AG04449 (cell line): ENCODE measurements around the gene PRKAR2A.

Experiments used
- CTCF ChIA-PET: fragments of 350-600 bp; formaldehyde crosslinking; extraction: SDS; loops from one replicate; lab custom pipeline; 2021; ENCODE audit warnings: antibody characterized with exemption; lab: Yijun Ruan, JAX
- POLR2A ChIA-PET: fragments of 400-600, 350-600 bp; formaldehyde crosslinking; extraction: SDS; loops from one replicate; lab custom pipeline; 2020; ENCODE audit warnings: antibody characterized with exemption, inconsistent platforms; lab: Yijun Ruan, JAX
- DNase-seq: peaks from one replicate; pipeline ENCODE4 v3.0.0-alpha.2; 2010; ENCODE audit warnings: low read depth, low spot score
- H3K4me3 ChIP-seq: 2 replicates; pipeline ENCODE4 v1.5.1; 2011; ENCODE audit warnings: low read depth, mild to moderate bottlenecking, control low read depth, low read length
- CTCF ChIP-seq: IDR thresholded peaks from one replicate; pipeline ENCODE4 v1.5.1; 2011; ENCODE audit warnings: mild to moderate bottlenecking, moderate library complexity, low read length, control low read depth, inconsistent platforms; ENCODE audit not compliant: insufficient read depth; ENCODE audit errors: missing control alignments

Gene PRKAR2A

GRCh38 chr3:48847504-48848423 lies at the start of gene PRKAR2A:
PRKAR2A (minus strand) TSS chr3:48847874; CDS start chr3:48847596, 278 bp downstream.
- H3K4me3 ChIP-seq = peak within 1 kb of the TSS; percentile 86
- DNase-seq = no peak
- CTCF ChIA-PET = interaction anchor here (0.9 to 1.1 kb wide), 4 partner anchors 9 to 174 kb away, joined by 3 read pairs; partner anchors contain the start of gene NDUFAF3
- POLR2A ChIA-PET = interaction anchor here (0.6 to 1.8 kb wide), 4 partner anchors 8 to 557 kb away, joined by 3 to 8 read pairs (median 4); partner anchors contain the start of gene ARIH2
- TF ChIP-seq CTCF = no peak

GRCh38 chr3:48896936-48897335 lies 49.3 kb upstream of the PRKAR2A start:
- ChIA-PET POLR2A (interaction anchor here (0.7 to 2.0 kb wide), 2 partner anchors 11 to 22 kb away, joined by 3 to 7 read pairs; partner anchors contain the start of gene ARIH2), CTCF (interaction anchor here (0.7 to 1.1 kb wide), 3 partner anchors 9 to 38 kb away, joined by 3 to 4 read pairs (median 3); no protein-coding TSS in a partner anchor)
- no peak for DNase-seq
- no peak for TF ChIP-seq CTCF
- no peak overlapping the region for H3K4me3 ChIP-seq

DNA sequence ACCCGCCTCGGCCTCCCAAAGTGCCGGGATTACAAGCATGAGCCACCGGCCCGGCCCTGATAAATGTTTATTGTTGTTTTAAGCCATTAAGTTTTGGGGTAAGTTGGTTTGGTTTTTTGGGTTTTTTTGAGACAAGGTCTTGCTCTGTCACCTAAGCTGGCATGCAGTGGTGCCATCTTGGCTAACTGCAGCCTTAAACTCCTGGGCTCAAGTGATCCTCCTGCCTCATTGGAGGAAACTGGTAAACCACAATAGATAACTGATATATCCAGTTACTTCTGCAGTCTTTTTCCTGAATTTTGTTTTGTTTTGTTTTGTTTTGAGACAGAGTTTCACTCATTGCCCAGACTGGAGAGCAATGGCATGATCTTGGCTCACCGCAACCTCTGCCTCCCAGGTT lies 46.8 kb upstream of the PRKAR2A start:
- TF ChIP-seq CTCF = no peak
- no peak overlapping the region for H3K4me3 ChIP-seq
- CTCF ChIA-PET = no interaction called here
- POLR2A ChIA-PET = no interaction called here
- no peak for DNase-seq

DNA sequence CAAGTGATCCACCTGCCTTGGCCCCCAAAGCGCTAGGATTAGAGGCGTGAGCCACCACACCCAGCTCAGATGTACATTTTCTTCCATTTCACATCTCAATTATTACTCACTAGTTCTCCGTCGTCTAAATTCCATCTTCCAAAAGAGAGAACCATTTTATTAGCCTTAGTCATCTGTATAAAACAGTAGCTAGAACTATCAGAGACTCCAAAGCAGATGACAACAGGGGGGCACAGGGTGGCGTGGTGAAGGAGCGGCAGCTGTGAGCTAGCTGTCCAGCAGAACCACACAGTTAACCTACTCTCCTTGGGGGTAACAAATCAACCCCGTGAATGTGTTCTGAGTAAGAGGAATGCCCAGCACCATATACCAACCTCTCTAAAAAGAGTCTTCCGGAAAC lies 43.9 kb upstream of the PRKAR2A start:
- POLR2A ChIA-PET = no interaction called here
- CTCF ChIA-PET = no interaction called here
- TF ChIP-seq CTCF = no peak
- H3K4me3 ChIP-seq = no peak overlapping the region
- no peak for DNase-seq

DNA sequence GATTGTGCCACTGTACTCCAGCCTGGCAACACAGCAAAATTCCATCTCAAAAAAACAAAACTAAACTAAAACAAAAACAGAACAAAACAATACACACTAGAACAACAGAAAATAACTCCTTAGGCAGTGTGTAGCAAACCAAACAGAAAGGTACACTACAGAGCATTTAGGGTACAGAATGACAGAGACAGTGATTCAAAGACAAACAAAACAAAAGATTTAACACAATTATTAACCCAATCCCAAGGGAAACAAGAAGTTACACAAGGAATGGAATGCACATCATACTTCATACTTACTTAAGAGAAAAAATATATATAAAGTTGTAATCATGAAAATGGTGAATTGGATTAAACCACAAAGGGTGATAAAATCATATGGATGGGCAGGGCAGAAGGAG lies 38.1 kb upstream of the PRKAR2A start:
- no peak for DNase-seq
- POLR2A ChIA-PET = interaction anchor here (0.6 kb wide), 1 partner anchor 11 kb away, joined by 3 read pairs; no protein-coding TSS in a partner anchor
- no peak for TF ChIP-seq CTCF
- H3K4me3 ChIP-seq = no peak overlapping the region
- CTCF ChIA-PET = no interaction called here

DNA sequence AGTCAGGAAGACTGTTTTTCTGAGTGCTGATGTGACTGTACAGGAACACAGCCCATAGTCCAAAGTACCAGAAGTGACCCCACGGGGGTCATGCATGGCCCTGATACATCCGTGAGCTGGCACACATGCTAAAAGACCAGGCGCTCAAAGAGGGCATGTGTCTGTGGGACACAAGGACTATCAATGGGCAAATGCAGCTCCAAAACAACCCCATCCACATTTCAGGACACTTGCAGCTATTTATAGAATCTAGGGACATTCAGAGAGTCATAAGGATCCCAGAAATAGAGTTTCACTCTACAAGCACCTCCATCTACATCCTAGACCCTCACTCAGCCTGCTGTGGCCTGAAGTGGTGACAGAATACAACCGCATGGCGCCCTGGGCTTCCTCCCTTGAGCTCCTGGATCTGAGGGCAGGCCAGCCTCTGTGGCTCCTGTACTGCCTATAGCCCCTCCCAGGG lies 34.0 kb upstream of the PRKAR2A start:
- ChIA-PET POLR2A (no interaction called here), CTCF (interaction anchor here (1.2 kb wide), 1 partner anchor 37 kb away, joined by 3 read pairs; the partner anchor contains the start of gene ARIH2)
- TF ChIP-seq CTCF = no peak
- no peak overlapping the region for H3K4me3 ChIP-seq
- DNase-seq = no peak
